ENCODE data around the gene HYI.

The HYI gene

GRCh38 chr1:43405219-43405875 lies 48.4 kb downstream of the HYI start:
- H3K36me3 Mint-ChIP-seq (ENCODE audit: low read depth): peaks cover 61% of the 10 kb centered on the region
- TF ChIP-seq CTCF (IDR thresholded peaks at IDR 0.05; ENCODE audit: unreplicated experiment in 3 of 3): no peak
- H3K4me3 Mint-ChIP-seq: no peak overlapping the region
- no peak overlapping the region for H3K27ac Mint-ChIP-seq
- peaks cover 10% of the 10 kb centered on the region for H3K4me1 Mint-ChIP-seq
- H3K27me3 Mint-ChIP-seq (ENCODE audit: low read depth): no peaks in the 10 kb centered on the region
- H3K9me3 Mint-ChIP-seq: no peaks in the 10 kb centered on the region

- Mint-ChIP-seq H3K36me3 (ENCODE audit: low read depth) (peaks cover 54% of the 10 kb centered on the region), H3K27ac (no peak overlapping the region), H3K27me3 (ENCODE audit: low read depth) (no peaks in the 10 kb centered on the region), H3K4me1 (peaks cover 10% of the 10 kb centered on the region), H3K9me3 (no peaks in the 10 kb centered on the region), H3K4me3 (no peak overlapping the region)
- TF ChIP-seq CTCF (IDR thresholded peaks at IDR 0.05; ENCODE audit: unreplicated experiment in 3 of 3): no peak
These were observed 49.4 kb downstream of the HYI start for GRCh38 chr1:43404353-43404752.

GRCh38 chr1:43402089-43402865 lies 51.5 kb downstream of the HYI start:
- H3K36me3 Mint-ChIP-seq (ENCODE audit: low read depth): peaks cover 47% of the 10 kb centered on the region
- TF ChIP-seq CTCF (IDR thresholded peaks at IDR 0.05; ENCODE audit: unreplicated experiment in 3 of 3): no peak
- H3K9me3 Mint-ChIP-seq: no peaks in the 10 kb centered on the region
- peak overlapping the region in 1 of 3 experiments; percentile 47 for H3K27ac Mint-ChIP-seq
- peaks cover 3% of the 10 kb centered on the region for H3K27me3 Mint-ChIP-seq (ENCODE audit: low read depth)
- H3K4me3 Mint-ChIP-seq: no peak overlapping the region
- peaks cover 10% of the 10 kb centered on the region for H3K4me1 Mint-ChIP-seq
